Colonic mucosa (tissue), 4 donors: ENCODE measurements around the gene DHRS1. TPM values are rescaled to one million over a fixed set of nuclear protein-coding genes. Genes with fewer than 3 reads are reported as not detected.

Experiments used
- DNase-seq: peaks from one replicate; pipeline ENCODE4 v3.0.0-alpha.2; 2020
- H3K27ac ChIP-seq: fragments of 200-600 bp; one replicate; pipeline ENCODE4 v1.8.0; 2021
- H3K27me3 ChIP-seq: fragments of 200-600 bp; one replicate; pipeline ENCODE4 v1.8.0; 2021
- H3K36me3 ChIP-seq: fragments of 200-600 bp; one replicate; pipeline ENCODE4 v1.8.0; 2021
- H3K4me1 ChIP-seq: fragments of 200-600 bp; one replicate; pipeline ENCODE4 v1.8.0; 2021; ENCODE audit warnings: mild to moderate bottlenecking
- H3K4me3 ChIP-seq: fragments of 200-600 bp; one replicate; pipeline ENCODE4 v1.8.0; 2021
- H3K9ac ChIP-seq, 2 donors: one replicate each; pipeline ENCODE4 v1.7.0; 2013; ENCODE audit warnings: control low read depth in 2 of 2, low read depth in 2 of 2, low read length in 2 of 2
- H3K9me3 ChIP-seq: fragments of 200-600 bp; one replicate; pipeline ENCODE4 v1.8.0; 2021
- CTCF ChIP-seq: fragments of 200-600 bp; IDR thresholded peaks from one replicate; pipeline ENCODE4 v1.8.0; 2022; ENCODE audit warnings: antibody characterized with exemption, mild to moderate bottlenecking
- intact Hi-C: fragments of 100-400 bp; cut with DNase I; formaldehyde crosslinking; loops from one replicate; pipeline ENCODE4 v1.14.1; 2022
- total RNA-seq, 2 donors: library from RNA; stranded (reverse); fragmentation: NEBNext Ultra II Directional in 1 of 2; extraction: Animal tissue kit (Norgen Biotek cat#: 25700) in 1 of 2; gene quantifications; one replicate each; pipeline ENCODE4 v1.2.1, GENCODE V29; 2021
- donor health status: healthy.
- donor health status: DM: no; HTN: no; CAD: no.
- donor health status: DM: no; HTN: no; CAD: no.

DHRS1 gene
- total RNA-seq, 2 donors from 2014 or later, result 38.0 to 42.4 TPM

DNA sequence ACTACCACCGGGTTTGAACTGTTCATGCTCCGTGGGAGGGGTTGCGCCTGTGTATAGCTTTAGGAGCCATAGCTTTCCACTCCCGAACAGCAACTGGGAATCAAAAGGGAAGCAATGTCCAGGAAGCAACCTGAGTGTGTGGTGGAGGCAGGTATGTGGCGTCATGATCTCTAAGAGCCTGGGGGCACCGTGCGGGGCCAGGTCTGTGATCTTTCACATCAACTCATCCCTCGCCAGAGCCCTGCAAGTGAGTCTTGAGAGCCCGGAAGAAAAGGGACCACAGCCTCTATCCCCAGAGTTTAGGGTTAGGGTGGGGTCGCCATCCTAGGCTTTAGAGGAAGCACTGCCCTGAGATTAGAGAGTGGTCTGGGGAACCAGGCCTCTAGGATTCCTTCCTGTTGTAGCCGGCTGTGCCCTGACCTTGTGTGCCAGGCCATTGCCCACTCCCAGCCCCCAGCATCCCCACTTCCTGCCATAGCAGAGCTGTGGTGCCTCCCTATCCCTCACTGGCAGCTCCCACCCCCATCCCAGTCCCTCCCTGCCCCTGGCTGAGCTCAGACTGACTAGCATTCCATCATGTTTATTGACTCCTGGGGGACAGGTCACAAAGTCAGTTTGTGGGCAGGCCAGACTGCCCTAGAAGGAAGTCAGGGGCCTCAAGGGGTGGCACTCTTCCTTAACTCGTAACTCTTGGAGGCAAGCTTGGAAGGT is 36.0 kb upstream of the DHRS1 start:
- TF ChIP-seq CTCF, result no peak
- H3K4me1 ChIP-seq, result peaks cover 21% of the 10 kb centered on the region
- H3K27me3 ChIP-seq, result peaks cover 10% of the 10 kb centered on the region
- no peak overlapping the region for H3K4me3 ChIP-seq
- no peaks in the 10 kb centered on the region for H3K9me3 ChIP-seq
- no peaks in the 10 kb centered on the region for H3K36me3 ChIP-seq
- H3K27ac ChIP-seq, result no peak overlapping the region
- peak overlapping the region in 1 of 2 donors; percentile 12 for H3K9ac ChIP-seq
- DNase-seq, result peak; percentile 20
- intact Hi-C loops, result no loop called here

- Histone ChIP-seq H3K9ac (peak within 1 kb of the TSS; percentile 12 to 57), H3K27me3 (peaks cover 10% of the 10 kb centered on the region), H3K4me1 (peaks cover 21% of the 10 kb centered on the region), H3K4me3 (peak within 1 kb of the TSS; percentile 28), H3K36me3 (no peaks in the 10 kb centered on the region), H3K27ac (peak within 1 kb of the TSS; percentile 12), H3K9me3 (no peaks in the 10 kb centered on the region)
- TF ChIP-seq CTCF, result no peak
- peak; percentile 35 for DNase-seq
- intact Hi-C loops, result loop anchor here (5.0 kb wide), 1 partner anchor 33 kb away; the partner anchor contains the start of gene NFATC4
Measured at GRCh38 chr14:24334431-24335291, 35.1 kb upstream of the DHRS1 start, which contains the start of gene ADCY4. Gene ADCY4, minus strand, starts transcription at chr14:24335071. Its CDS starts 419 bp downstream, at chr14:24334652.

DNA sequence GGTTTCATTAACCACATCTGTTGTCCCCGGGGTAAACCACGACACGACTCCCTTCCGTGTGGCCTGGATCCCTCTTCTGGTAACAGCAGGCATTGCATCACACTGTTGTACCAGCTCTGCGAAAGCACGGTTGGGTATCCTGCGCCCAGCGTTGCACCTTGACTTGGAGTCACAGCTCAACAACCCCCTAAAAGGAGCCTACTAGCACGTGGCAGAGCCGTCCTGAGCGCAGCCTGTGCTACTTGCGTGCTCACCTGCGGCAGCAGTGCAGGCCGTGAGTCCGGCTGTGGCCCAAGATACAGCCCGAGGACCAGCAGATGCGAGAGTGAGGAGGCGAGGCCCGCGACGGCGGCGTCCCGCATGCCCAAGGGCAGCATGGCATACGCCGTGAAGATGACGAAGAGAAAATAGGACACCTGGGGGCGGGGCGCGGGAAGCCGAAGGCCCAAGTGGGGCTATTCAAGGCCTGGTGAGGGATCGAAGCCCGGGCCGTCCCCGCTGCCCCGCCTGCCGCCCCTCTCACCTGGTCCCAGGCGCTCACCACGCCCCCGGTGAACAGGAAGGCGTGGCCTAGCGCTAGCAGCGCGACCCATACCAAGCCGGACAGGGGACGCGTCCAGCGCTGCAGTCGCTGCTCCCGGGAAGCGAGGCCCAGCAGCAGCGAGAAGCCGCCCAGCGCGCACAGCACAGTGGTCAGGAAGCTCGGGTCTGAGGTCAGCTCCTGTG is 32.9 kb upstream of the DHRS1 start:
- intact Hi-C loops, result loop anchor here (2.0 to 5.0 kb wide), 2 partner anchors 35 to 106 kb away; partner anchors contain the start of gene NFATC4
- peak overlapping the region; percentile 22 for H3K4me3 ChIP-seq
- peak; percentile 83 for TF ChIP-seq CTCF
- no peak overlapping the region for H3K27ac ChIP-seq
- no peaks in the 10 kb centered on the region for H3K9me3 ChIP-seq
- H3K27me3 ChIP-seq, result peaks cover 10% of the 10 kb centered on the region
- no peaks in the 10 kb centered on the region for H3K36me3 ChIP-seq
- peaks cover 15% of the 10 kb centered on the region for H3K4me1 ChIP-seq
- DNase-seq, result peak; percentile 88
- H3K9ac ChIP-seq, result peak overlapping the region; percentile 44 to 46

DNA sequence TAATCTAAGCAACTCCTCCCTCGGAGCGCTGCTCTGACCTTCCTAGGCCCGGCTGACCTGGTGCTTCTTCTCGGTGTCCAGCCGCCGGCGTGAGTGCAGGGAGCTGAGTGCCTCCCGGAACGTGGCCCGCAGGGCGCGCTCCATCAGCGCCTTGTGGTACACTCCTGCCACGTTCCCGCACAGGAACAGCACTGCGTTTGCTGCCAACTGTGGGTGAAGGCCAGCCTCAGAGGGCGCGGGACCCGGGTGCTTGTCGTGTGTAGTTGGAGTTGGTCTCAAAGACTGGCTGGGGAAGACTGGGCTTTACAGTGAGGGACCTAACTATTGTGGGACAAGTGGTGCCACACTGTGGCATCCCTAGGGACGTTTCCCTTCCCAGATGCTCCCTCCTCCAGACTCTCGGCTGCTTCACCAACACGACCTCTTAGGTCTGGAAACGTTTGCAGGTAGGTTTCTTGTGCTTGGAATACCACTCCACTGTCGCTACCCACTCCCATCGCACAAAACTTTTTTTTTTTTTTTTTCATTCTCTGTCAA is 32.2 kb upstream of the DHRS1 start:
- Histone ChIP-seq H3K9ac (peak overlapping the region in 1 of 2 donors; percentile 46), H3K27ac (no peak overlapping the region), H3K9me3 (no peaks in the 10 kb centered on the region), H3K27me3 (peaks cover 10% of the 10 kb centered on the region), H3K36me3 (no peaks in the 10 kb centered on the region), H3K4me3 (no peak overlapping the region), H3K4me1 (peaks cover 15% of the 10 kb centered on the region)
- intact Hi-C loops, result loop anchor here (2.0 to 5.0 kb wide), 2 partner anchors 36 to 107 kb away; partner anchors contain the start of gene NFATC4
- no peak for TF ChIP-seq CTCF
- DNase-seq, result no peak
